C4-2B (cell line): ENCODE measurements around the gene SCYL1.

Experiments
- CTCF ChIP-seq: fragments of 450-650 bp; conservative IDR thresholded peaks from 2 replicates; pipeline ENCODE4 v1.5.1; 2017; ENCODE audit warnings: mild to moderate bottlenecking
- ZFX ChIP-seq: fragments of 450-650 bp; IDR thresholded peaks from 2 replicates; pipeline ENCODE4 v1.6.1; 2017

- TF ChIP-seq CTCF: no peak
- TF ChIP-seq ZFX: no peak
Observed at GRCh38 chr11:65556470-65557279, 31.8 kb downstream of the SCYL1 start.
